Activated CD8-positive, alpha-beta memory T cell treated with anti-CD3 and anti-CD28 coated beads for 4 hours (primary cell): ENCODE data around the gene POLR2F.
"Not testable (repeated sequence)": the region's sequence is repeated elsewhere in the genome, so short reads cannot be mapped to it uniquely, and the experiment has no call there.

Experiments
- DNase-seq, 2 donors: peaks; one replicate each; pipeline ENCODE4 v3.0.0-alpha.2; 2020; ENCODE audit warnings: low read depth in 2 of 2

Gene POLR2F

GRCh38 chr22:37925330-37925729 lies 28.2 kb upstream of the POLR2F start:
- no peak for DNase-seq

- no peak for DNase-seq
Measured at GRCh38 chr22:37925767-37926166, 27.7 kb upstream of the POLR2F start.

- DNase-seq: no peak
Measured at GRCh38 chr22:37926358-37926757, 27.1 kb upstream of the POLR2F start.

- no peak for DNase-seq
Measured at GRCh38 chr22:37926771-37927636, 26.5 kb upstream of the POLR2F start.

- DNase-seq: no peak
Measured at GRCh38 chr22:37927637-37927936, 25.9 kb upstream of the POLR2F start.

- no peak for DNase-seq
Measured at GRCh38 chr22:37929390-37929789, 24.1 kb upstream of the POLR2F start.

- no peak for DNase-seq
Measured at GRCh38 chr22:37930270-37930951, 23.1 kb upstream of the POLR2F start.

GRCh38 chr22:37930952-37931440 lies 22.5 kb upstream of the POLR2F start:
- DNase-seq: no peak

- DNase-seq: no peak
Measured at GRCh38 chr22:37931893-37932389, 21.6 kb upstream of the POLR2F start.

GRCh38 chr22:37932401-37932800 lies 21.1 kb upstream of the POLR2F start:
- DNase-seq: no peak

GRCh38 chr22:37932821-37933578 lies 20.5 kb upstream of the POLR2F start:
- DNase-seq: no peak

- peak; percentile 51 to 57 for DNase-seq
Measured at GRCh38 chr22:37933711-37934376, 19.7 kb upstream of the POLR2F start.

- DNase-seq: no peak
Measured at GRCh38 chr22:37940698-37941376, 12.7 kb upstream of the POLR2F start.

GRCh38 chr22:37942133-37942532 lies 11.4 kb upstream of the POLR2F start:
- DNase-seq: no peak

- no peak for DNase-seq
Measured at GRCh38 chr22:37943136-37943824, 10.2 kb upstream of the POLR2F start.

GRCh38 chr22:37943825-37944198 lies 9.7 kb upstream of the POLR2F start:
- DNase-seq: no peak

GRCh38 chr22:37944423-37944822 lies 9.1 kb upstream of the POLR2F start:
- not testable (repeated sequence) for DNase-seq

- DNase-seq: not testable (repeated sequence)
Measured at GRCh38 chr22:37947142-37947795, 6.2 kb upstream of the POLR2F start.

- DNase-seq: no peak
Measured at GRCh38 chr22:37951305-37951704, 2.2 kb upstream of the POLR2F start.

- not testable (repeated sequence) for DNase-seq
Measured at GRCh38 chr22:37952629-37953028, 870 bp upstream of the POLR2F start.
